Measurements from ENCODE around the gene SARS2. TPM values are rescaled to one million over a fixed set of nuclear protein-coding genes. Genes with fewer than 3 reads are reported as not detected.
"Not testable (repeated sequence)": the region's sequence is repeated elsewhere in the genome, so short reads cannot be mapped to it uniquely, and the experiment has no call there.

Gene SARS2
- total RNA-seq, 2 experiments from 2014 or later = 33.4 to 37.9 TPM

- Mint-ChIP-seq H3K9me3 (no peaks in the 10 kb centered on the region), H3K4me1 (peaks cover 36% of the 10 kb centered on the region), H3K27me3 (peaks cover 10% of the 10 kb centered on the region), H3K4me3 (no peak overlapping the region), H3K36me3 (ENCODE audit: low read depth) (no peaks in the 10 kb centered on the region), H3K27ac (peak overlapping the region; percentile 70)
- CTCF ChIA-PET = interaction anchor here (1.2 kb wide), 1 partner anchor 12 kb away, joined by 7 read pairs; the partner anchor contains the start of genes MRPS12 and SARS2
- POLR2A ChIA-PET = no interaction called here
- DNase-seq = no peak
Measured at GRCh38 chr19:38941979-38942378, 11.4 kb upstream of the SARS2 start.

GRCh38 chr19:38941466-38941865 is 10.9 kb upstream of the SARS2 start:
- Mint-ChIP-seq H3K4me1 (peaks cover 36% of the 10 kb centered on the region), H3K4me3 (peak overlapping the region; percentile 31)
- CTCF ChIA-PET = interaction anchor here (2.4 kb wide), 1 partner anchor 11 kb away, joined by 17 read pairs; the partner anchor contains the start of genes MRPS12 and SARS2

GRCh38 chr19:38939957-38940356 is 9.4 kb upstream of the SARS2 start:
- H3K9me3 Mint-ChIP-seq = no peaks in the 10 kb centered on the region

More at GRCh38 chr19:38941466-38941865, 10.9 kb upstream of the SARS2 start:
- POLR2A ChIA-PET; DNase-seq; H3K36me3 Mint-ChIP-seq (ENCODE audit: low read depth); H3K9me3 Mint-ChIP-seq: not testable (repeated sequence)
- Mint-ChIP-seq H3K27me3 (peaks cover 10% of the 10 kb centered on the region), H3K27ac (peak overlapping the region; percentile 70)

GRCh38 chr19:38933544-38933943 is 3.0 kb upstream of the SARS2 start:
- peaks cover 25% of the 10 kb centered on the region for H3K4me1 Mint-ChIP-seq
- POLR2A ChIA-PET = no interaction called here
- no peak for DNase-seq
- no peak overlapping the region for H3K27ac Mint-ChIP-seq
- CTCF ChIA-PET = interaction anchor here (0.5 to 1.5 kb wide), 5 partner anchors 13 to 252 kb away, joined by 3 to 5 read pairs (median 3); no protein-coding TSS in a partner anchor
- H3K9me3 Mint-ChIP-seq = no peaks in the 10 kb centered on the region
- H3K36me3 Mint-ChIP-seq (ENCODE audit: low read depth) = peaks cover 28% of the 10 kb centered on the region
- no peak overlapping the region for H3K4me3 Mint-ChIP-seq
- H3K27me3 Mint-ChIP-seq = no peaks in the 10 kb centered on the region

More at GRCh38 chr19:38939957-38940356, 9.4 kb upstream of the SARS2 start:
- H3K36me3 Mint-ChIP-seq (ENCODE audit: low read depth) = peaks cover 6% of the 10 kb centered on the region
- H3K27ac Mint-ChIP-seq = no peak overlapping the region
- POLR2A ChIA-PET = no interaction called here
- CTCF ChIA-PET = interaction anchor here (1.7 to 2.4 kb wide), 2 partner anchors 10 to 12 kb away, joined by 5 to 17 read pairs; partner anchors contain the start of genes MRPS12 and SARS2
- no peak overlapping the region for H3K4me3 Mint-ChIP-seq
- H3K4me1 Mint-ChIP-seq = peaks cover 36% of the 10 kb centered on the region
- DNase-seq = no peak
- H3K27me3 Mint-ChIP-seq = peaks cover 10% of the 10 kb centered on the region

DNA sequence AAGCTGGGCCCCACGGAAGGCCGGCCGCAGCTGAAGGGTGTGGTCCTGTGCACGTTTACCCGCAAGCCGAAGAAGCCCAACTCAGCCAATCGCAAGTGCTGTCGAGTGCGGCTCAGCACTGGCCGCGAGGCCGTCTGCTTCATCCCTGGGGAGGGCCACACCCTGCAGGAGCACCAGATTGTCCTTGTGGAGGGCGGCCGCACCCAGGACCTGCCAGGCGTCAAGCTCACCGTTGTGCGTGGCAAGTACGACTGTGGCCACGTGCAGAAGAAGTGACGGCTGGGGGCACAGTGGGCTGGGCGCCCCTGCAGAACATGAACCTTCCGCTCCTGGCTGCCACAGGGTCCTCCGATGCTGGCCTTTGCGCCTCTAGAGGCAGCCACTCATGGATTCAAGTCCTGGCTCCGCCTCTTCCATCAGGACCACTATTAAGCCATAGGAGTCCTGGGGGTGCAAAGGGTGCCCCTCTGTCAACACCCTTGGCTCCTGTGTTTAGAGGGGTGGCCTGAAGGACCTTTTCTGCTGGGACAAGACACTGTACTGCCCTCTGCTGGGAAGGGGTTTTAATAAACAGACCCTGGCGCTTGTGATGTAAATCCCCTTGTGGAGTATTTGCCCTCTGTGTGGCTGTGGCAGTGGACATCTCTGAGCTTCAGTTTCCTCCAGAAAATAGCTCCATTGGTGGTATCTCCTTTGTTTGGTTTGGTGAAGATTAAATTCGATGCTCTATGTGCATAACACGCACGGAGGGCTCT is 2.0 kb upstream of the SARS2 start:
- DNase-seq = peak; percentile 63
- Mint-ChIP-seq H3K27me3 (no peaks in the 10 kb centered on the region), H3K4me1 (peaks cover 33% of the 10 kb centered on the region), H3K27ac (no peak overlapping the region), H3K36me3 (ENCODE audit: low read depth) (peaks cover 30% of the 10 kb centered on the region), H3K4me3 (peak overlapping the region; percentile 85), H3K9me3 (no peaks in the 10 kb centered on the region)
- CTCF ChIA-PET = interaction anchor here (0.5 to 1.5 kb wide), 6 partner anchors 14 to 537 kb away, joined by 3 to 5 read pairs (median 3); no protein-coding TSS in a partner anchor
- POLR2A ChIA-PET = no interaction called here

DNA sequence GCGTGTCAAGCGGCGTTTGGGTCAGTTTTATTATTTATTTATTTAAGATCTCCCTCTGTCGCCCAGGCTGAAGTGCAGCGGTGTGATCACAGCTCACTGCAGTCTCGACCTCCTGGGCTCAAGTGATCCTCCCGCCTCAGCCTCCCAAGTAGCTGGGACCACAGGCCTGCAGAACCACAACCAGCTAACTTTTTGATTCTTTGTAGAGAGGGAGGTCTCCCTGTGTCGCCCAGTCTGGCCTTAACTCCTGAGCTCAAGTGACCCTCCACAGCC is 894 bp upstream of the SARS2 start:
- Mint-ChIP-seq H3K27me3 (no peaks in the 10 kb centered on the region), H3K4me3 (peak overlapping the region; percentile 85), H3K36me3 (ENCODE audit: low read depth) (peaks cover 32% of the 10 kb centered on the region), H3K9me3 (no peaks in the 10 kb centered on the region), H3K4me1 (peaks cover 34% of the 10 kb centered on the region), H3K27ac (peak overlapping the region; percentile 93)
- no peak for DNase-seq
- CTCF ChIA-PET = interaction anchor here (0.9 to 3.0 kb wide), 11 partner anchors 9 to 536 kb away, joined by 3 to 17 read pairs (median 4); partner anchors contain the start of genes EIF3K and MAP4K1
- POLR2A ChIA-PET = no interaction called here

- Mint-ChIP-seq H3K27ac (peak within 1 kb of the TSS; percentile 93), H3K4me3 (peak within 1 kb of the TSS; percentile 85), H3K36me3 (ENCODE audit: low read depth) (peaks cover 32% of the 10 kb centered on the region), H3K4me1 (peaks cover 34% of the 10 kb centered on the region), H3K27me3 (no peaks in the 10 kb centered on the region), H3K9me3 (no peaks in the 10 kb centered on the region)
- ChIA-PET POLR2A (no interaction called here), CTCF (interaction anchor here (0.7 to 3.0 kb wide), 63 partner anchors 10 to 711 kb away, joined by 3 to 20 read pairs (median 4); partner anchors contain the start of genes ACTN4, CCER2, EIF3K and FAM98C)
- peak; percentile 99 for DNase-seq
Measured at GRCh38 chr19:38930776-38931520, 385 bp upstream of the SARS2 start, which contains the start of gene MRPS12. TSS of gene MRPS12 (plus strand) at chr19:38930944. CDS start at chr19:38931295, 351 bp downstream.

DNA sequence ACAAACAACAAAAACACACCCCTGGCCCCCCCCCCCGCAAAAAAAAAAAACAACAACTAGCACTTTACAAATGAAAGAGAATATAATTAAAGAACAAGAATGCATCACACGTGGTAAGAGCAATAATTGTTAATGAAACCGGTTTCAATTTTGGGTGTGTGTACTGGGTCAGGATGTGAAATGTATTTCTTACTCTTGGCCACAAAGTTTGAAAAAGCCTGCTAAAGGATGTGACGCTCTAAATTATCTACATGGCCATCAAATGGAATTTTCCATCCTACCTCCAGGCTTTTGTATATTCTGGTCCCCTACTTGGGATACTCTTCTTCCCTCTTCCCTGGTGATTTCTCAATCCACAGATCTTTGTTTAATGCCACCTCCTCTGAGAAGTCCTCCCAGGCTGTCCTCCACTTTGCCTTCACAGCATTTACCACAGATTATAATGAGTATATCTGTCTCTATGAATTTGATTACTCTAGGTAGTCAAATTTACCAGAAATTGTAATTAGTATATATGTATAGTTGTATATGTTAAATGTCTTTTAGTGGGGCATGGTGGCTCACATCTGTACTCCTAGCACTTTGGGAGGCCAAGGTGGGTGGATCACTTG is 2.1 kb downstream of the SARS2 start:
- POLR2A ChIA-PET = no interaction called here
- Mint-ChIP-seq H3K4me1 (peaks cover 34% of the 10 kb centered on the region), H3K9me3 (no peaks in the 10 kb centered on the region), H3K36me3 (ENCODE audit: low read depth) (peaks cover 27% of the 10 kb centered on the region), H3K4me3 (peak overlapping the region; percentile 18), H3K27me3 (no peaks in the 10 kb centered on the region), H3K27ac (peak overlapping the region; percentile 93)
- CTCF ChIA-PET = interaction anchor here (2.3 to 2.9 kb wide), 2 partner anchors 28 to 218 kb away, joined by 9 to 16 read pairs; partner anchors contain the start of genes NFKBIB and SIRT2
- DNase-seq = no peak

GRCh38 chr19:38924388-38924787 is 6.2 kb downstream of the SARS2 start:
- H3K9me3 Mint-ChIP-seq = no peaks in the 10 kb centered on the region
- POLR2A ChIA-PET = no interaction called here
- peaks cover 21% of the 10 kb centered on the region for H3K36me3 Mint-ChIP-seq (ENCODE audit: low read depth)
- no peak for DNase-seq
- H3K27me3 Mint-ChIP-seq = no peaks in the 10 kb centered on the region
- no peak overlapping the region for H3K27ac Mint-ChIP-seq
- no peak overlapping the region for H3K4me3 Mint-ChIP-seq
- CTCF ChIA-PET = interaction anchor here (0.7 kb wide), 1 partner anchor 209 kb away, joined by 3 read pairs; no protein-coding TSS in a partner anchor
- H3K4me1 Mint-ChIP-seq = peaks cover 18% of the 10 kb centered on the region

DNA sequence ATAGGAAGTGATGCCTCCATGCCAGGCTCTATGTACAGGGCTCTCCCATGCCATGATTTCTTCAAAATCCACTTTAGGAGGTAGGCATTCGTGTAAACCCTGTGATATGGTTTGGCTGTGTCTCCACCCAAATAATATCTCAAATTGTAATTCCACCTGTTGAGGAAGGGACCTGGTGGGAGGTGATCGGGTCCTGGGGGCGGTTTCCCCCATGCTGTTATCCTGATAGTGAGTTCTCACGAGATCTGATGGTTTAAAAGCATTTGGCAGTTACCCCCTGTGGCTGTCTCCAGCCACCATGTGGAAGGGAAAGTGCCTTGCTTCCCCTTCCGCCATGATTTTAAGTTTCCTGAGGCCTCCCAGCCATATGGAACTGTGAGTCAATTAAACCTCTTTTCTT is 8.1 kb downstream of the SARS2 start:
- Mint-ChIP-seq H3K9me3 (no peaks in the 10 kb centered on the region), H3K27me3 (no peaks in the 10 kb centered on the region), H3K27ac (no peak overlapping the region), H3K4me1 (peaks cover under 1% of the 10 kb centered on the region), H3K4me3 (no peak overlapping the region), H3K36me3 (ENCODE audit: low read depth) (peaks cover 17% of the 10 kb centered on the region)
- DNase-seq = no peak
- ChIA-PET CTCF (no interaction called here), POLR2A (no interaction called here)

- Mint-ChIP-seq H3K4me3 (no peak overlapping the region), H3K27ac (no peak overlapping the region)
- CTCF ChIA-PET = interaction anchor here (1.0 kb wide), 2 partner anchors 9 to 10 kb away, joined by 3 to 5 read pairs; partner anchors contain the start of genes MRPS12 and SARS2
Measured at GRCh38 chr19:38921420-38922274, 8.9 kb downstream of the SARS2 start.

More at GRCh38 chr19:38921420-38922274, 8.9 kb downstream of the SARS2 start:
- POLR2A ChIA-PET = no interaction called here
- Mint-ChIP-seq H3K27me3 (no peaks in the 10 kb centered on the region), H3K36me3 (ENCODE audit: low read depth) (peaks cover 17% of the 10 kb centered on the region), H3K9me3 (no peaks in the 10 kb centered on the region), H3K4me1 (no peaks in the 10 kb centered on the region)
- DNase-seq = no peak

All from activated CD4-positive, alpha-beta T cell treated with anti-CD3 and anti-CD28 coated beads, Interleukin-2, amount 10 ng/mL, durations not matched to agents 7 days and 5 days (primary cell).